IMR-90 (cell line): ENCODE measurements around the gene SNAPC2. TPM values are rescaled to one million over a fixed set of nuclear protein-coding genes. Genes with fewer than 3 reads are reported as not detected.
A peak's percentile ranks its signal among the peaks of the same experiment; 100 is the strongest.

ENCODE experiments used
- ATAC-seq: fragments of 200-7000 bp; cut with Tn5 transposase; 2 replicates; pipeline ENCODE4 v1.9.1; 2020; ENCODE audit warnings: low read depth, mild to moderate bottlenecking, moderate library complexity
- BruUV-seq: library from RNA; stranded (reverse); fragments of 400-500 nt; replicated peaks from 2 replicates; lab custom pipeline; 2021; lab: Mats Ljungman, UMichigan
- CTCF ChIA-PET: fragments of 300-600 bp; formaldehyde crosslinking; extraction: SDS; loops from one replicate; lab custom pipeline; 2021; ENCODE audit warnings: antibody characterized with exemption; lab: Yijun Ruan, JAX
- POLR2A ChIA-PET: fragments of 300-600 bp; sonication (Branson Sonifier 250); formaldehyde crosslinking; loops from one replicate; lab custom pipeline; 2022; ENCODE audit warnings: antibody characterized with exemption; ENCODE audit not compliant: unreplicated experiment; lab: Charles Lee
- DNase-seq: peaks from one replicate; pipeline ENCODE4 v3.0.0; 2013
- H2AFZ ChIP-seq: replicated peaks from 2 replicates; pipeline ENCODE3; 2013; ENCODE audit warnings: low read length, mild to moderate bottlenecking; ENCODE audit not compliant: poor library complexity
- H2AK5ac ChIP-seq: 2 replicates; pipeline ENCODE4 v1.6.1; 2013; ENCODE audit warnings: low read depth, low read length, inconsistent platforms
- H2AK9ac ChIP-seq: replicated peaks from 2 replicates; pipeline ENCODE3; 2013; ENCODE audit warnings: mild to moderate bottlenecking, low read depth, low read length, moderate library complexity; ENCODE audit not compliant: poor library complexity
- H2BK120ac ChIP-seq: 2 replicates; pipeline ENCODE4 v1.6.1; 2013; ENCODE audit warnings: low read depth, low read length, inconsistent platforms
- H2BK15ac ChIP-seq: 3 replicates; pipeline ENCODE4 v1.6.1; 2013; ENCODE audit warnings: low read depth, low read length, inconsistent platforms
- H2BK20ac ChIP-seq: 2 replicates; pipeline ENCODE4 v1.6.1; 2013; ENCODE audit warnings: low read depth, mild to moderate bottlenecking, inconsistent platforms, low read length, moderate library complexity
- H2BK5ac ChIP-seq: 2 replicates; pipeline ENCODE4 v1.6.1; 2013; ENCODE audit warnings: mild to moderate bottlenecking, low read depth, low read length, inconsistent platforms; ENCODE audit not compliant: poor library complexity, severe bottlenecking
- H3K14ac ChIP-seq: replicated peaks from 2 replicates; pipeline ENCODE4 v1.6.1; 2013; ENCODE audit warnings: low read depth, low read length, inconsistent platforms
- H3K18ac ChIP-seq: 2 replicates; pipeline ENCODE4 v1.6.1; 2013; ENCODE audit warnings: low read depth, low read length, control low read depth
- H3K23ac ChIP-seq: 2 replicates; pipeline ENCODE4 v1.6.1; 2013; ENCODE audit warnings: low read depth, low read length, inconsistent platforms
- H3K27ac ChIP-seq: 2 replicates; pipeline ENCODE4 v1.5.1; 2013; ENCODE audit warnings: mild to moderate bottlenecking, control low read depth, low read length; ENCODE audit not compliant: insufficient read depth
- H3K27me3 ChIP-seq: 2 replicates; pipeline ENCODE4 v1.6.1; 2013; ENCODE audit warnings: low read length; ENCODE audit not compliant: control insufficient read depth, insufficient read depth
- H3K36me3 ChIP-seq: 2 replicates; pipeline ENCODE4 v1.6.1; 2013; ENCODE audit warnings: low read length, mixed read lengths; ENCODE audit not compliant: control insufficient read depth, insufficient read depth
- H3K4ac ChIP-seq: 2 replicates; pipeline ENCODE4 v1.6.1; 2013; ENCODE audit warnings: low read depth, low read length, inconsistent platforms
- H3K4me1 ChIP-seq: 2 replicates; pipeline ENCODE4 v1.6.1; 2013; ENCODE audit warnings: low read length, mixed read lengths; ENCODE audit not compliant: control insufficient read depth, insufficient read depth
- H3K4me2 ChIP-seq: 2 replicates; pipeline ENCODE4 v1.6.1; 2013; ENCODE audit warnings: low read depth, mild to moderate bottlenecking, control low read depth, low read length, moderate library complexity
- H3K4me3 ChIP-seq: 2 replicates; pipeline ENCODE4 v1.5.1; 2013; ENCODE audit warnings: low read depth, mild to moderate bottlenecking, control low read depth, low read length, moderate library complexity; ENCODE audit not compliant: insufficient read depth
- H3K56ac ChIP-seq: 2 replicates; pipeline ENCODE4 v1.6.1; 2013; ENCODE audit warnings: low read length, inconsistent platforms; ENCODE audit not compliant: insufficient read depth; ENCODE audit errors: extremely low read depth
- H3K79me1 ChIP-seq, 2 experiments: 2 replicates each; pipeline ENCODE4 v1.6.1; 2013; ENCODE audit warnings: low read length in 2 of 2, inconsistent platforms in 1 of 2, low read depth in 1 of 2
- H3K9ac ChIP-seq: 2 replicates; pipeline ENCODE4 v1.6.1; 2013; ENCODE audit warnings: low read depth, low read length, control low read depth
- H3K9me1 ChIP-seq: 2 replicates; pipeline ENCODE4 v1.6.1; 2013; ENCODE audit warnings: low read length, inconsistent platforms; ENCODE audit not compliant: insufficient read depth
- H3K9me3 ChIP-seq: 2 replicates; pipeline ENCODE4 v1.6.1; 2013; ENCODE audit warnings: low read length; ENCODE audit not compliant: control insufficient read depth, insufficient read depth
- H4K20me1 ChIP-seq: 2 replicates; pipeline ENCODE4 v1.6.1; 2013; ENCODE audit warnings: low read length, inconsistent platforms; ENCODE audit not compliant: insufficient read depth
- H4K5ac ChIP-seq: 2 replicates; pipeline ENCODE4 v1.6.1; 2013; ENCODE audit warnings: mild to moderate bottlenecking, low read depth, low read length, control low read depth
- H4K8ac ChIP-seq, 2 experiments: 2 replicates each; pipeline ENCODE4 v1.6.1; 2013; ENCODE audit warnings: low read depth in 2 of 2, low read length in 2 of 2, control low read depth in 1 of 2, inconsistent platforms in 1 of 2
- H4K91ac ChIP-seq: 2 replicates; pipeline ENCODE4 v1.6.1; 2013; ENCODE audit warnings: low read depth, low read length, inconsistent platforms; ENCODE audit not compliant: insufficient read depth
- MAFK ChIP-seq: IDR thresholded peaks from 2 replicates; pipeline ENCODE4 v1.6.1; 2012; ENCODE audit warnings: low read depth, low read length, improper control_type of control experiment
- NFE2L2 ChIP-seq: fragments of 150-350 bp; IDR thresholded peaks from 2 replicates; pipeline ENCODE4 v1.6.1; 2016; ENCODE audit warnings: low read depth, mild to moderate bottlenecking, low read length
- RFX5 ChIP-seq: IDR thresholded peaks from 2 replicates; pipeline ENCODE4 v1.8.0; 2012; ENCODE audit warnings: low read depth, mild to moderate bottlenecking, low read length, moderate library complexity
- whole genome bisulfite sequencing, 2 experiments: methylation state at CpG; one replicate each; pipeline versions ENCODE4 v1.1.5 to v1.1.7; 2013; ENCODE audit warnings: missing lambda C conversion rate in 2 of 2; ENCODE audit not compliant: insufficient read length in 1 of 2; ENCODE audit errors: extremely low coverage in 2 of 2; 5-methylcytosine and 5-hydroxymethylcytosine counted together
- dilution Hi-C: fragments of 300-500 bp; cut with HindIII; formaldehyde crosslinking; loops from one replicate; pipeline ENCODE4 v1.14.3; 2018; ENCODE audit warnings: low sequenced_read_pairs; ENCODE audit not compliant: unreplicated experiment
- in situ Hi-C: fragments of 300-500 bp; cut with MboI; formaldehyde crosslinking; loops from 3 replicates; pipeline ENCODE4 v1.14.3; 2019; ENCODE audit warnings: low sequenced_read_pairs, inconsistent platforms, mixed read lengths
- intact Hi-C: fragments of 100-400 bp; cut with micrococcal nuclease; formaldehyde crosslinking; loops from 2 replicates; pipeline ENCODE4 v1.10.0; 2022
- polyA plus RNA-seq, 3 experiments: library from polyadenylated mRNA; depleted of rRNA; stranded (reverse); fragments of >200 nt; gene quantifications; 2 replicates each; pipeline ENCODE4 v1.2.3, GENCODE V29; 2012; ENCODE audit warnings: low replicate concordance in 1 of 3
- total RNA-seq: library from RNA; depleted of rRNA; stranded (reverse); fragments of >200 nt; gene quantifications from 2 replicates; pipeline ENCODE4 v1.2.3, GENCODE V29; 2012

The SNAPC2 gene
- total and polyA plus RNA-seq, 2 of the 4 experiments (the other 2 are of a cell fraction): 12.5 to 29.2 TPM

GRCh38 chr19:7962644-7963268, 42.6 kb downstream of the SNAPC2 start:
- H2BK120ac ChIP-seq: no peak overlapping the region
- POLR2A ChIA-PET: no interaction called here
- no peak overlapping the region for H2AK9ac ChIP-seq
- BruUV-seq: TSS peak; percentile 68
- TF ChIP-seq RFX5 (no peak), NFE2L2 (no peak), MAFK (peak; percentile 92)
- H3K4me3 ChIP-seq: no peak overlapping the region
- H2BK15ac ChIP-seq: no peak overlapping the region
- H3K27me3 ChIP-seq: no peaks in the 10 kb centered on the region
- dilution Hi-C loops: no loop called here
- H3K36me3 ChIP-seq: peaks cover 56% of the 10 kb centered on the region
- DNase-seq: no peak
- no peak overlapping the region for H3K56ac ChIP-seq
- H3K4me1 ChIP-seq: no peaks in the 10 kb centered on the region
- no peak overlapping the region for H4K8ac ChIP-seq
- no peak overlapping the region for H2AK5ac ChIP-seq
- H3K18ac ChIP-seq: no peak overlapping the region
- peaks cover 3 to 7% of the 10 kb centered on the region in 2 experiments; a peak in 2 of 4 replicates for H3K79me1 ChIP-seq
- 80% methylated on average over 5 of the region's 22 CpGs; no CpG with 5 or more reads in 1 of the 2 experiments for WGBS, 2 experiments
- no peaks in the 10 kb centered on the region for H3K9me1 ChIP-seq
- in situ Hi-C loops: no loop called here
- no peak overlapping the region for H2BK20ac ChIP-seq
- no peaks in the 10 kb centered on the region for H3K9me3 ChIP-seq
- peaks cover 7% of the 10 kb centered on the region; the same call in 1 of the 2 replicates for H4K20me1 ChIP-seq
- no peak overlapping the region for H4K5ac ChIP-seq
- no peak overlapping the region for H2AFZ ChIP-seq
- intact Hi-C loops: no loop called here
- no peak overlapping the region for H2BK5ac ChIP-seq
- no peak overlapping the region for H3K23ac ChIP-seq
- no peak overlapping the region for H3K27ac ChIP-seq
- no peak overlapping the region for H3K9ac ChIP-seq
- no peak for ATAC-seq
- CTCF ChIA-PET: no interaction called here
- no peak overlapping the region for H3K14ac ChIP-seq
- H3K4me2 ChIP-seq: no peak overlapping the region
- H4K91ac ChIP-seq: no peak overlapping the region
- H3K4ac ChIP-seq: no peak overlapping the region
